ENCODE results near the gene PCDHB16. TPM values are rescaled to one million over a fixed set of nuclear protein-coding genes. Genes with fewer than 3 reads are reported as not detected.

PCDHB16 gene
- total RNA-seq, 6 experiments from 2014 or later = 1.7 to 4.0 (median 3.5) TPM

Other genes starting within 250 kb of the PCDHB16 start
- gene PCDHAC2, start 215.9 kb upstream of the PCDHB16 start, total RNA-seq (2021; fragmentation: NEBNext Ultra II Directional; extraction: Animal tissue kit (Norgen Biotek cat#: 25700)) = not detected
- not detected for gene PCDHB1, start 131.0 kb upstream of the PCDHB16 start, total RNA-seq (2021; fragmentation: NEBNext Ultra II Directional; extraction: Animal tissue kit (Norgen Biotek cat#: 25700))
- 1 to 10 TPM; 4.1 to 8.6 (median 5.3) TPM for gene PCDHB2, start 87.8 kb upstream of the PCDHB16 start, total RNA-seq (2021; fragmentation: NEBNext Ultra II Directional; extraction: Animal tissue kit (Norgen Biotek cat#: 25700))
- under 1 TPM; 0.20 to 0.36 (median 0.30) TPM for gene PCDHB3, start 81.9 kb upstream of the PCDHB16 start, total RNA-seq (2021; fragmentation: NEBNext Ultra II Directional; extraction: Animal tissue kit (Norgen Biotek cat#: 25700))
- gene PCDHB4, start 60.6 kb upstream of the PCDHB16 start, total RNA-seq (2021; fragmentation: NEBNext Ultra II Directional; extraction: Animal tissue kit (Norgen Biotek cat#: 25700)) = under 1 TPM; 0.24 to 0.80 (median 0.51) TPM
- gene PCDHB5, start 47.2 kb upstream of the PCDHB16 start, total RNA-seq (2021; fragmentation: NEBNext Ultra II Directional; extraction: Animal tissue kit (Norgen Biotek cat#: 25700)) = under 1 TPM; 0.08 to 0.43 (median 0.23) TPM
- gene PCDHB6, start 32.3 kb upstream of the PCDHB16 start, total RNA-seq (2021; fragmentation: NEBNext Ultra II Directional; extraction: Animal tissue kit (Norgen Biotek cat#: 25700)) = under 1 TPM; 0.14 to 0.94 (median 0.70) TPM
- under 1 TPM; 0.38 to 0.97 (median 0.46) TPM for gene PCDHB7, start 9.7 kb upstream of the PCDHB16 start, total RNA-seq (2021; fragmentation: NEBNext Ultra II Directional; extraction: Animal tissue kit (Norgen Biotek cat#: 25700))
- gene PCDHB8, start 4.6 kb upstream of the PCDHB16 start, total RNA-seq (2021; fragmentation: NEBNext Ultra II Directional; extraction: Animal tissue kit (Norgen Biotek cat#: 25700)) = 1 to 10 TPM in 4 of 6 experiments, under 1 TPM in 2; 0.88 to 2.9 (median 2.1) TPM
- 1 to 10 TPM; 1.0 to 2.5 (median 1.6) TPM for gene PCDHB9, start 4.8 kb downstream of the PCDHB16 start, total RNA-seq (2021; fragmentation: NEBNext Ultra II Directional; extraction: Animal tissue kit (Norgen Biotek cat#: 25700))
- gene PCDHB10, start 10.0 kb downstream of the PCDHB16 start, total RNA-seq (2021; fragmentation: NEBNext Ultra II Directional; extraction: Animal tissue kit (Norgen Biotek cat#: 25700)) = 1 to 10 TPM in 4 of 6 experiments, under 1 TPM in 2; 0.78 to 1.3 (median 1.1) TPM
- gene PCDHB11, start 17.2 kb downstream of the PCDHB16 start, total RNA-seq (2021; fragmentation: NEBNext Ultra II Directional; extraction: Animal tissue kit (Norgen Biotek cat#: 25700)) = under 1 TPM; 0.33 to 0.54 (median 0.47) TPM
- gene PCDHB12, start 26.3 kb downstream of the PCDHB16 start, total RNA-seq (2021; fragmentation: NEBNext Ultra II Directional; extraction: Animal tissue kit (Norgen Biotek cat#: 25700)) = under 1 TPM; 0.51 to 0.83 (median 0.63) TPM
- 1 to 10 TPM; 3.0 to 4.5 (median 3.8) TPM for gene PCDHB13, start 31.5 kb downstream of the PCDHB16 start, total RNA-seq (2021; fragmentation: NEBNext Ultra II Directional; extraction: Animal tissue kit (Norgen Biotek cat#: 25700))
- gene PCDHB14, start 41.0 kb downstream of the PCDHB16 start, total RNA-seq (2021; fragmentation: NEBNext Ultra II Directional; extraction: Animal tissue kit (Norgen Biotek cat#: 25700)) = 1 to 10 TPM; 1.8 to 3.5 (median 2.7) TPM
- 1 to 10 TPM in 3 of 6 experiments, under 1 TPM in 3; 0.45 to 1.4 (median 0.99) TPM for gene PCDHB15, start 63.0 kb downstream of the PCDHB16 start, total RNA-seq (2021; fragmentation: NEBNext Ultra II Directional; extraction: Animal tissue kit (Norgen Biotek cat#: 25700))
- gene SLC25A2, start 121.7 kb downstream of the PCDHB16 start, total RNA-seq (2021; fragmentation: NEBNext Ultra II Directional; extraction: Animal tissue kit (Norgen Biotek cat#: 25700)) = under 1 TPM in 1 of 6 experiments, not detected in 5; 0.17 TPM
- 10 to 100 TPM; 72.7 to 98.9 (median 74.8) TPM for gene TAF7, start 138.4 kb downstream of the PCDHB16 start, total RNA-seq (2021; fragmentation: NEBNext Ultra II Directional; extraction: Animal tissue kit (Norgen Biotek cat#: 25700))
- gene PCDHGA1, start 148.1 kb downstream of the PCDHB16 start, total RNA-seq (2021; fragmentation: NEBNext Ultra II Directional; extraction: Animal tissue kit (Norgen Biotek cat#: 25700)) = 1 to 10 TPM in 4 of 6 experiments, under 1 TPM in 2; 0.91 to 1.6 (median 1.2) TPM
- 1 to 10 TPM; 1.3 to 3.7 (median 1.5) TPM for gene PCDHGA2, start 156.4 kb downstream of the PCDHB16 start, total RNA-seq (2021; fragmentation: NEBNext Ultra II Directional; extraction: Animal tissue kit (Norgen Biotek cat#: 25700))
- gene PCDHGA3, start 161.4 kb downstream of the PCDHB16 start, total RNA-seq (2021; fragmentation: NEBNext Ultra II Directional; extraction: Animal tissue kit (Norgen Biotek cat#: 25700)) = 10 to 100 TPM in 1 of 6 experiments, 1 to 10 TPM in 5; 1.9 to 10.2 (median 2.7) TPM
- gene PCDHGB1, start 167.7 kb downstream of the PCDHB16 start, total RNA-seq (2021; fragmentation: NEBNext Ultra II Directional; extraction: Animal tissue kit (Norgen Biotek cat#: 25700)) = 1 to 10 TPM; 2.6 to 4.5 (median 3.4) TPM
- gene PCDHGA4, start 172.6 kb downstream of the PCDHB16 start, total RNA-seq (2021; fragmentation: NEBNext Ultra II Directional; extraction: Animal tissue kit (Norgen Biotek cat#: 25700)) = 1 to 10 TPM; 3.6 to 6.3 (median 5.2) TPM
- gene PCDHGB2, start 177.6 kb downstream of the PCDHB16 start, total RNA-seq (2021; fragmentation: NEBNext Ultra II Directional; extraction: Animal tissue kit (Norgen Biotek cat#: 25700)) = 10 to 100 TPM in 1 of 6 experiments, 1 to 10 TPM in 5; 4.4 to 10.3 (median 5.5) TPM
- gene PCDHGA5, start 181.8 kb downstream of the PCDHB16 start, total RNA-seq (2021; fragmentation: NEBNext Ultra II Directional; extraction: Animal tissue kit (Norgen Biotek cat#: 25700)) = 1 to 10 TPM in 3 of 6 experiments, under 1 TPM in 3; 0.74 to 1.8 (median 1.0) TPM
- gene PCDHGB3, start 187.9 kb downstream of the PCDHB16 start, total RNA-seq (2021; fragmentation: NEBNext Ultra II Directional; extraction: Animal tissue kit (Norgen Biotek cat#: 25700)) = 1 to 10 TPM; 3.9 to 4.5 (median 4.3) TPM
- gene PCDHGA6, start 191.5 kb downstream of the PCDHB16 start, total RNA-seq (2021; fragmentation: NEBNext Ultra II Directional; extraction: Animal tissue kit (Norgen Biotek cat#: 25700)) = 1 to 10 TPM; 1.8 to 2.8 (median 2.8) TPM
- gene PCDHGA7, start 200.4 kb downstream of the PCDHB16 start, total RNA-seq (2021; fragmentation: NEBNext Ultra II Directional; extraction: Animal tissue kit (Norgen Biotek cat#: 25700)) = 10 to 100 TPM in 4 of 6 experiments, 1 to 10 TPM in 2; 2.4 to 12.5 (median 11.6) TPM
- 10 to 100 TPM in 4 of 6 experiments, 1 to 10 TPM in 2; 2.4 to 19.6 (median 16.6) TPM for gene PCDHGB4, start 205.3 kb downstream of the PCDHB16 start, total RNA-seq (2021; fragmentation: NEBNext Ultra II Directional; extraction: Animal tissue kit (Norgen Biotek cat#: 25700))
- gene PCDHGA8, start 210.2 kb downstream of the PCDHB16 start, total RNA-seq (2021; fragmentation: NEBNext Ultra II Directional; extraction: Animal tissue kit (Norgen Biotek cat#: 25700)) = 1 to 10 TPM in 1 of 6 experiments, under 1 TPM in 5; 0.52 to 1.0 (median 0.90) TPM
- gene PCDHGB5, start 215.6 kb downstream of the PCDHB16 start, total RNA-seq (2021; fragmentation: NEBNext Ultra II Directional; extraction: Animal tissue kit (Norgen Biotek cat#: 25700)) = 10 to 100 TPM in 2 of 6 experiments, 1 to 10 TPM in 4; 8.8 to 14.6 (median 9.6) TPM
- 1 to 10 TPM in 2 of 6 experiments, under 1 TPM in 4; 0.69 to 1.6 (median 0.88) TPM for gene PCDHGA9, start 220.4 kb downstream of the PCDHB16 start, total RNA-seq (2021; fragmentation: NEBNext Ultra II Directional; extraction: Animal tissue kit (Norgen Biotek cat#: 25700))
- 1 to 10 TPM in 4 of 6 experiments, under 1 TPM in 2; 0.79 to 1.4 (median 1.1) TPM for gene PCDHGB6, start 225.6 kb downstream of the PCDHB16 start, total RNA-seq (2021; fragmentation: NEBNext Ultra II Directional; extraction: Animal tissue kit (Norgen Biotek cat#: 25700))
- 1 to 10 TPM in 1 of 6 experiments, under 1 TPM in 5; 0.61 to 1.3 (median 0.78) TPM for gene PCDHGA10, start 230.6 kb downstream of the PCDHB16 start, total RNA-seq (2021; fragmentation: NEBNext Ultra II Directional; extraction: Animal tissue kit (Norgen Biotek cat#: 25700))
- 10 to 100 TPM in 2 of 6 experiments, 1 to 10 TPM in 4; 5.8 to 21.7 (median 6.8) TPM for gene PCDHGB7, start 235.3 kb downstream of the PCDHB16 start, total RNA-seq (2021; fragmentation: NEBNext Ultra II Directional; extraction: Animal tissue kit (Norgen Biotek cat#: 25700))
- gene PCDHGA11, start 238.7 kb downstream of the PCDHB16 start, total RNA-seq (2021; fragmentation: NEBNext Ultra II Directional; extraction: Animal tissue kit (Norgen Biotek cat#: 25700)) = 10 to 100 TPM in 3 of 6 experiments, 1 to 10 TPM in 3; 2.3 to 11.4 (median 9.8) TPM
- 10 to 100 TPM in 4 of 6 experiments, 1 to 10 TPM in 2; 8.8 to 21.0 (median 18.9) TPM for gene PCDHGA12, start 248.1 kb downstream of the PCDHB16 start, total RNA-seq (2021; fragmentation: NEBNext Ultra II Directional; extraction: Animal tissue kit (Norgen Biotek cat#: 25700))